Hepatocyte (in vitro differentiated cells): Measurements from ENCODE around the gene ADAMTS15.
"Not testable (repeated sequence)": the region's sequence is repeated elsewhere in the genome, so short reads cannot be mapped to it uniquely, and the experiment has no call there.

Experiments
- EZH2 ChIP-seq: fragments of 200-600 bp; sonication (generic); IDR thresholded peaks from 2 replicates; pipeline ENCODE4 v1.6.1; 2016; ENCODE audit warnings: antibody characterized with exemption, mild to moderate bottlenecking, borderline replicate concordance
- EZH2phosphoT487 ChIP-seq: fragments of 200-600 bp; sonication (generic); IDR thresholded peaks from one replicate; pipeline ENCODE4 v1.6.1; 2018; ENCODE audit warnings: antibody characterized with exemption, mild to moderate bottlenecking, low read depth, moderate library complexity; ENCODE audit not compliant: unreplicated experiment, severe bottlenecking
- TF ChIP-seq, protein P1 (sequence below): fragments of 200-600 bp; sonication (generic); IDR thresholded peaks from 2 replicates; pipeline ENCODE4 v1.5.1; 2016; ENCODE audit warnings: antibody characterized with exemption, mild to moderate bottlenecking; ENCODE audit not compliant: poor library complexity

DNA sequence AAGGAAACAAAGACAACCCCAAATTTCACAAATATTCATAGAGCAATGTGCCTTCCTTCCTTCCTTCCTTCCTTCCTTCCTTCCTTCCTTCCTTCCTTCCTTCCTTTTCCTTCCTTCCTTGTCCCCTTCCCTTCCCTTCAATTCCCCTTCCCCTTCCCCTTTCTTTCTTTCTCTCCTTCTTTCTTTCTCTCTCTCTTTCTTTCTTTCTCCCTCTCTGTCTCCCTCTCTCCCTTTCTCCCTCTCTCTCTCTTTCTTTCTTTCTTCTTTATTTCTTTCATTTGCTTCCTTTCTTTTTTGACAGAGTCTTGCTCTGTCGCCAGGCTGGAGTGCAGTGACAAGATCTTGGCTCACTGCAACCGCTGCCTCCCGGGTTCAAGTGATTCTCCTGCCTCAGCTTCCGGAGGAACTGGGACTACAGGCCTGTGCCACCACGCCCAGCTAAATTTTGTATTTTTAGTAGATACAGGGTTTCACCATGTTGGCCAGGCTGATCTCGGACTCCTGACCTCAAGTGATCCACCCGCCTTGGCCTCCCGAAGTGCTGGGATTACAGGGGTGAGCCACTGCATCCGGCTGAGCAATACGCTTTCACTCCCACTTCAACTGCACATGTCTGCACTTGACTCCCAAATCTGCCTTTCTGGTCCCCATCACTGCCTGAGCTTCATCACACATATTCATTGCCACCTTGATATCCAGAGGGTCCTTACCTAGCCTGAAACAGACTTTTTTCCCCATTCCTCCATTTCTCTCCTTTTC lies 9.9 kb upstream of the ADAMTS15 start:
- TF ChIP-seq, protein P1, sequence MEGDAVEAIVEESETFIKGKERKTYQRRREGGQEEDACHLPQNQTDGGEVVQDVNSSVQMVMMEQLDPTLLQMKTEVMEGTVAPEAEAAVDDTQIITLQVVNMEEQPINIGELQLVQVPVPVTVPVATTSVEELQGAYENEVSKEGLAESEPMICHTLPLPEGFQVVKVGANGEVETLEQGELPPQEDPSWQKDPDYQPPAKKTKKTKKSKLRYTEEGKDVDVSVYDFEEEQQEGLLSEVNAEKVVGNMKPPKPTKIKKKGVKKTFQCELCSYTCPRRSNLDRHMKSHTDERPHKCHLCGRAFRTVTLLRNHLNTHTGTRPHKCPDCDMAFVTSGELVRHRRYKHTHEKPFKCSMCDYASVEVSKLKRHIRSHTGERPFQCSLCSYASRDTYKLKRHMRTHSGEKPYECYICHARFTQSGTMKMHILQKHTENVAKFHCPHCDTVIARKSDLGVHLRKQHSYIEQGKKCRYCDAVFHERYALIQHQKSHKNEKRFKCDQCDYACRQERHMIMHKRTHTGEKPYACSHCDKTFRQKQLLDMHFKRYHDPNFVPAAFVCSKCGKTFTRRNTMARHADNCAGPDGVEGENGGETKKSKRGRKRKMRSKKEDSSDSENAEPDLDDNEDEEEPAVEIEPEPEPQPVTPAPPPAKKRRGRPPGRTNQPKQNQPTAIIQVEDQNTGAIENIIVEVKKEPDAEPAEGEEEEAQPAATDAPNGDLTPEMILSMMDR, result not testable (repeated sequence)
- TF ChIP-seq EZH2, EZH2phosphoT487: not testable (repeated sequence)
